SK-N-MC (cell line): Measurements from ENCODE around the gene SETD2.

Experiments
- DNase-seq: peaks from one replicate; pipeline ENCODE4 v3.0.0-alpha.2; 2011; ENCODE audit warnings: low read depth, low spot score
- H3K27ac ChIP-seq: fragments of 200-600 bp; sonication (generic); 2 replicates; pipeline ENCODE4 v1.5.1; 2016; ENCODE audit warnings: mixed run types
- H3K36me3 ChIP-seq: fragments of 200-600 bp; sonication (generic); 2 replicates; pipeline ENCODE4 v1.6.1; 2017; ENCODE audit warnings: antibody characterized with exemption, low read length, mixed read lengths; ENCODE audit not compliant: insufficient read depth
- H3K4me3 ChIP-seq: fragments of 200-600 bp; sonication (generic); 2 replicates; pipeline ENCODE4 v1.5.1; 2016
- H3K9ac ChIP-seq: fragments of 200-600 bp; sonication (generic); 2 replicates; pipeline ENCODE4 v1.8.0; 2017; ENCODE audit warnings: mixed run types, mixed read lengths; ENCODE audit not compliant: insufficient read length
- H3K9me3 ChIP-seq: fragments of 200-600 bp; sonication (generic); 2 replicates; pipeline ENCODE4 v1.6.1; 2017; ENCODE audit warnings: low read depth, mild to moderate bottlenecking, antibody characterized with exemption, low read length, moderate library complexity, mixed read lengths
- EZH2 ChIP-seq: fragments of 200-600 bp; sonication (generic); IDR thresholded peaks from one replicate; pipeline ENCODE4 v1.6.1; 2017; ENCODE audit warnings: antibody characterized with exemption
- FOXP2 ChIP-seq: optimal IDR thresholded peaks from 2 replicates; pipeline ENCODE3; 2011; ENCODE audit warnings: mild to moderate bottlenecking, moderate library complexity; ENCODE audit not compliant: insufficient read depth; ENCODE audit errors: extremely low read length, control extremely low read depth
- POLR2AphosphoS5 ChIP-seq: IDR thresholded peaks from 2 replicates; pipeline ENCODE4 v1.6.1; 2012; ENCODE audit warnings: mild to moderate bottlenecking, low read depth, low read length, borderline replicate concordance

The SETD2 gene

DNA sequence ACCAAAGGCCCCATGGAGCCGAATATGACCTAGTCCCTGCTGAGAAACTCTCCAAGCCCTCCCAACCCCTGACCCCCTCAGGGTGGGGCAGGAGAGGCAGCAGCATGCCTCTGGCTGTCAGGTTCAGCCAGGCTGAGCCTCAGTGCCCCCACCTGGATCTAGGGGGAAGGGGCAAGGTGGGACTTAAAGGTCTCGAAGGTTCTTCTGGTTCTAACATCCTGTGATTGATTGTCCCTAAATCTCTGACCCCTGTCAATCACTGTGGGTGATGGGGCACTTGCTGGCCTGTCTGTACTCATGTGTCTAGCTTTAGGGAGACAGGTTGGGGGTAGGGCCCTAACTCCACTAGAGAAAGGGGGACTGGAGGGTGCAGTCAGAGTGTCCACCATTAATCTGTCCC is 170.6 kb downstream of the SETD2 start:
- Histone ChIP-seq H3K4me3 (no peak overlapping the region), H3K9me3 (no peaks in the 10 kb centered on the region), H3K36me3 (no peaks in the 10 kb centered on the region), H3K27ac (no peak overlapping the region), H3K9ac (no peak overlapping the region)
- DNase-seq, result no peak
- TF ChIP-seq POLR2AphosphoS5 (no peak), EZH2 (no peak), FOXP2 (no peak)

GRCh38 chr3:46992231-46992630 is 171.7 kb downstream of the SETD2 start:
- no peak overlapping the region for H3K9ac ChIP-seq
- TF ChIP-seq FOXP2 (no peak), EZH2 (no peak), POLR2AphosphoS5 (no peak)
- DNase-seq, result no peak
- H3K36me3 ChIP-seq, result no peaks in the 10 kb centered on the region
- no peaks in the 10 kb centered on the region for H3K9me3 ChIP-seq
- H3K4me3 ChIP-seq, result no peak overlapping the region
- H3K27ac ChIP-seq, result no peak overlapping the region

DNA sequence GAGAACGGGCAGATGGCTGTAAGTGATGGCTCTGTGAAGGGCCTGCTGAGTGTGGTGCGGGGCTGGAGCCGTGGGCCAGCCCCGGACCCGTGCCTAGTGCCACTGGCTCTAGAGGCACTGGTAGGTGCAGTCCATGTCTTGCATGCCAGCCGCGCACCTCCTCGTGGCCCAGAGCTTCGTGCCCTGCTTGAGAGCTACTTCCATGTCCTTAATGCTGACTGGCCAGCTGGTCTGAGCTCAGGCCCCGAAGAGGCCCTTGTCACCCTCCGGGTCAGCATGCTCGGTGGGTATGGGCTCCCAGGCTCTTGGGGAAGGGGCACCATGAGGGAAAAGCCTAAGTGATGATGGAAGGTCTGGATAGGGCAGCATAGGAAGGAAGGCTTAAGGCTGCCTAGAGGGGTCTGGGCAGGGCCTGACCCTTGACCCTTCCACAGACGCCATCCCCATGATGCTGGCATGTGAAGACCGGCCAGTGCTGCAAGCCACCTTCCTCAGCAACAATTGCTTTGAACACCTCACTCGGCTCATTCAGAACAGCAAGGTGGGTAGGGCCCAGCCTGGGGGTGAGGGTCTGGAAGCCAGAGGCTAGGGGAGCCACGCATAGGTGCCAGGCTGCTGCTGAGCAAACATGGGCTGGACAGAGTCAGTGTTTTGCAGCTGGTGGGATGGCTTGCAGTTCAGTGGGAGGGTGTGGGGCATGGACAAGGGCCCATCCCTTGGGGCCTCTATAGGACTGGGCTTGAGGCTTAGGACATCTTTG is 172.3 kb downstream of the SETD2 start:
- no peak overlapping the region for H3K27ac ChIP-seq
- DNase-seq, result no peak

GRCh38 chr3:46990573-46991374 is 173.1 kb downstream of the SETD2 start:
- TF ChIP-seq EZH2 (no peak), FOXP2 (no peak), POLR2AphosphoS5 (no peak)
- Histone ChIP-seq H3K9ac (no peak overlapping the region), H3K27ac (no peak overlapping the region), H3K9me3 (no peaks in the 10 kb centered on the region), H3K36me3 (no peaks in the 10 kb centered on the region), H3K4me3 (no peak overlapping the region)
- DNase-seq, result no peak

More for the DNA sequence above, 172.3 kb downstream of the SETD2 start:
- TF ChIP-seq FOXP2, result no peak
- H3K9me3 ChIP-seq, result no peaks in the 10 kb centered on the region
- no peak overlapping the region for H3K9ac ChIP-seq
- H3K36me3 ChIP-seq, result no peaks in the 10 kb centered on the region
- no peak overlapping the region for H3K4me3 ChIP-seq

GRCh38 chr3:46989146-46989810 is 174.6 kb downstream of the SETD2 start:
- no peak for DNase-seq
- H3K27ac ChIP-seq, result no peak overlapping the region
- H3K9ac ChIP-seq, result no peak overlapping the region
- H3K4me3 ChIP-seq, result no peak overlapping the region
- no peaks in the 10 kb centered on the region for H3K36me3 ChIP-seq
- TF ChIP-seq EZH2 (no peak), POLR2AphosphoS5 (no peak), FOXP2 (no peak)
- no peaks in the 10 kb centered on the region for H3K9me3 ChIP-seq

DNA sequence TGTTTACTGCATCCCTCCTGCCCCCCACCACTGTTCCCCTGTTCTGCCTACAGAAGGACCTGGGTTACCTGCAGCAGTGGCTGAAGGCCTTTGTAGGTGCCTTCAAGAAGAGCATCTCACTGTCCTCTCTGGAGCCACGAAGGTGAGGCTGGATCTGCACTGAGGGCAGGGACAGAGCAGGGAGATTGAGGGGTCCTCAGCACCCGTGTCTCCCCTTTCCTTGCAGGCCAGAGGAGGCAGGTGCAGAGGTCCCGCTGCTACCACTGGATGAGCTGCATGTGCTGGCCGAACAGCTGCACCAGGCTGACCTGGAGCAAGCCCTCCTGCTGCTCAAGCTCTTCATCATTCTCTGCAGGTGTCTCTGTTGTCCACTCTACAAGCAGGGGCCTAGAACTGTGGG is 175.3 kb downstream of the SETD2 start:
- DNase-seq, result no peak
- H3K27ac ChIP-seq, result no peak overlapping the region
- no peak overlapping the region for H3K4me3 ChIP-seq
- H3K36me3 ChIP-seq, result no peaks in the 10 kb centered on the region
- TF ChIP-seq FOXP2, result no peak
- TF ChIP-seq EZH2, result no peak
- TF ChIP-seq POLR2AphosphoS5, result no peak
- no peak overlapping the region for H3K9ac ChIP-seq
- H3K9me3 ChIP-seq, result no peaks in the 10 kb centered on the region

DNA sequence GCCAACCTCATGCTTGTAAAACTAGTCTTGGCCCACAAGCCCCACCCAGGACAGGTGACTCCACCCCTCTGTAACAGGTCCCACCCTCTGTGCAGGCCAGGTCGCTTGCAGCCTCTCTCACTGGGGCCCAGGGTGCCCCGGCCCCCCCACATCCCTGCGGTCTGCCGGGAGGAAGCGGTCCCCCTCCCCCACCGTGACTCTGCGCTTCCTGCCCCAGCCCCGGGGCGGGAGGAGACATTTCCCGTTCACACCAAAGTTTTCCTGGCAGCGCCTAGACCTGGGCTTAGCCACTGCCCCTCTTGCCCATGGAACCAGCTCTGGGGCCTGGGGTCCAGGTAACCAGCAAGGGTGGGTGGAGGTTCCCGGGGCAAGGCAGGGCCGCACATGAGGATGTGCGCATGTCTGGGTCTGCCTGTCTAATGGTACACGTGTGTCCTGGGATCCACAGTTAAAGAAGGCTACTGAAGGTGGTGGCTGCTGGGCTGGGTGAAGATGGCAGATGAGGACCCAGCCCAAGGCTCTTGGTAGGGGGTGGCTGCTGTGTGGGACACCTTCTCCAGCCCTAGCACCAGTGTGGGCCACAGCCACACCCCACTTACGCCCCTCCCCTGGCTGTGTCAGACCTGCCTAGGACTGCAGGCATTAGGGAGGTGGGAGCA is 176.0 kb downstream of the SETD2 start:
- H3K27ac ChIP-seq, result peak overlapping the region; percentile 42; the same call in 1 of the 2 replicates

GRCh38 chr3:46987319-46987742 is 176.6 kb downstream of the SETD2 start:
- no peak overlapping the region for H3K9ac ChIP-seq
- H3K4me3 ChIP-seq, result no peak overlapping the region
- H3K36me3 ChIP-seq, result no peaks in the 10 kb centered on the region
- H3K27ac ChIP-seq, result peak overlapping the region; percentile 16; the same call in 1 of the 2 replicates
- DNase-seq, result no peak
- TF ChIP-seq FOXP2 (no peak), POLR2AphosphoS5 (no peak), EZH2 (no peak)
- H3K9me3 ChIP-seq, result no peaks in the 10 kb centered on the region

More for the DNA sequence above, 176.0 kb downstream of the SETD2 start:
- TF ChIP-seq POLR2AphosphoS5 (peak; percentile 16; the same call in 1 of the 2 replicates), FOXP2 (no peak)
- no peaks in the 10 kb centered on the region for H3K36me3 ChIP-seq
- no peak for DNase-seq
- no peak overlapping the region for H3K4me3 ChIP-seq
- no peaks in the 10 kb centered on the region for H3K9me3 ChIP-seq
- no peak overlapping the region for H3K9ac ChIP-seq
